Fibroblast of lung (primary cell): Measurements from ENCODE around the gene RPS6KC1.

Experiments
- CTCF ChIP-seq, 2 donors: IDR thresholded peaks in 1 of 2; conservative IDR thresholded peaks in 1 of 2; 1 replicate in 1 of 2; 2 replicates in 1 of 2; pipeline ENCODE4 v1.5.1; 2011 to 2012; ENCODE audit warnings: low read length in 2 of 2, control low read depth in 1 of 2, inconsistent platforms in 1 of 2, low read depth in 1 of 2, mild to moderate bottlenecking in 1 of 2
- EZH2 ChIP-seq: IDR thresholded peaks from 2 replicates; pipeline ENCODE4 v1.5.1; 2012; ENCODE audit warnings: low read length, control low read depth, mild to moderate bottlenecking; ENCODE audit errors: missing control alignments

GRCh38 chr1:213103377-213104306, 52.6 kb downstream of the RPS6KC1 start:
- TF ChIP-seq CTCF (conservative IDR thresholded peaks at IDR 0.05 in 1 of 2, IDR thresholded peaks at IDR 0.05 in 1 of 2; ENCODE audit: low read depth in 1 of 2, low read length in 2 of 2) (no peak), EZH2 (no peak)
